GM10266 (cell line): ENCODE measurements around the gene KRTAP5-5.
"Not testable (repeated sequence)": the region's sequence is repeated elsewhere in the genome, so short reads cannot be mapped to it uniquely, and the experiment has no call there.

Source experiments
- DNase-seq: peaks from one replicate; pipeline ENCODE4 v3.0.0; 2012; ENCODE audit errors: extremely low spot score
- CTCF ChIP-seq: IDR thresholded peaks from 2 replicates; pipeline ENCODE4 v1.5.1; 2012; ENCODE audit warnings: mild to moderate bottlenecking, low read depth; ENCODE audit not compliant: control insufficient read depth, insufficient read depth; ENCODE audit errors: missing control alignments

The KRTAP5-5 gene

GRCh38 chr11:1659506-1659905 is 29.9 kb downstream of the KRTAP5-5 start:
- TF ChIP-seq CTCF, result no peak

GRCh38 chr11:1660111-1660867 is 30.7 kb downstream of the KRTAP5-5 start:
- no peak for TF ChIP-seq CTCF
- DNase-seq, result no peak

More at GRCh38 chr11:1659506-1659905, 29.9 kb downstream of the KRTAP5-5 start:
- no peak for DNase-seq

- DNase-seq, result not testable (repeated sequence)
Observed at GRCh38 chr11:1661454-1662269, 32.1 kb downstream of the KRTAP5-5 start.

- DNase-seq, result not testable (repeated sequence)
Observed at GRCh38 chr11:1662699-1663283, 33.2 kb downstream of the KRTAP5-5 start.

GRCh38 chr11:1665313-1665712 is 35.7 kb downstream of the KRTAP5-5 start:
- TF ChIP-seq CTCF, result no peak
- DNase-seq, result no peak

GRCh38 chr11:1667121-1667850 is 37.7 kb downstream of the KRTAP5-5 start:
- no peak for DNase-seq
- TF ChIP-seq CTCF, result no peak

GRCh38 chr11:1667906-1668305 is 38.3 kb downstream of the KRTAP5-5 start:
- no peak for DNase-seq
- TF ChIP-seq CTCF, result no peak
